PC-3 (cell line): ENCODE results near the gene SORL1. TPM values are rescaled to one million over a fixed set of nuclear protein-coding genes. Genes with fewer than 3 reads are reported as not detected.

ENCODE experiments used
- ATAC-seq: fragments of 200-7000 bp; cut with Tn5 transposase; 2 replicates; pipeline ENCODE4 v1.9.1; 2020; ENCODE audit warnings: mild to moderate bottlenecking, moderate library complexity
- Bru-seq: library from RNA; stranded (reverse); fragments of 400-500 nt; gene quantifications from one replicate; lab custom pipeline; 2021; lab: Mats Ljungman, UMichigan
- BruChase-seq, 2 experiments: library from RNA; stranded (reverse); fragments of 400-500 nt; gene quantifications; one replicate each; lab custom pipeline; 2021; lab: Mats Ljungman, UMichigan
- BruUV-seq: library from RNA; stranded (reverse); fragments of 400-500 nt; replicated peaks from 2 replicates; lab custom pipeline; 2021; lab: Mats Ljungman, UMichigan
- CTCF ChIA-PET: fragments of 300-600 bp; sonication (Branson Sonifier 250); formaldehyde crosslinking; loops from one replicate; lab custom pipeline; 2022; ENCODE audit warnings: antibody characterized with exemption; lab: Charles Lee
- POLR2A ChIA-PET: fragments of 300-600 bp; sonication (Branson Sonifier 250); formaldehyde crosslinking; loops from one replicate; lab custom pipeline; 2022; ENCODE audit warnings: antibody characterized with exemption; ENCODE audit not compliant: unreplicated experiment; lab: Charles Lee
- DNase-seq: peaks from one replicate; pipeline ENCODE4 v3.0.0-alpha.2; 2015
- H2AFZ ChIP-seq: fragments of 300-600 bp; sonication (generic); 2 replicates; pipeline ENCODE4 v1.6.0; 2016; ENCODE audit warnings: antibody characterized with exemption, low read length
- H3F3A ChIP-seq: fragments of 300-600 bp; sonication (generic); one replicate; pipeline ENCODE4 v1.6.0; 2017; ENCODE audit warnings: antibody characterized with exemption, low read length, control low read depth, mild to moderate bottlenecking; ENCODE audit not compliant: unreplicated experiment
- H3K27ac ChIP-seq: fragments of 300-600 bp; sonication (generic); 2 replicates; pipeline ENCODE4 v1.5.1; 2016; ENCODE audit warnings: mild to moderate bottlenecking, low read length
- H3K27me3 ChIP-seq: fragments of 300-600 bp; sonication (generic); 2 replicates; pipeline ENCODE4 v1.6.1; 2016; ENCODE audit warnings: low read length, mixed read lengths
- H3K36me3 ChIP-seq: fragments of 300-600 bp; sonication (generic); 2 replicates; pipeline ENCODE4 v1.6.1; 2016; ENCODE audit warnings: low read depth, mixed run types, low read length, mixed read lengths
- H3K4me1 ChIP-seq: fragments of 300-600 bp; sonication (generic); 2 replicates; pipeline ENCODE4 v1.5.1; 2016; ENCODE audit warnings: low read length; ENCODE audit not compliant: insufficient read depth
- H3K4me2 ChIP-seq: fragments of 300-600 bp; sonication (generic); 2 replicates; pipeline ENCODE4 v1.6.0; 2016; ENCODE audit warnings: low read length
- H3K4me3 ChIP-seq: fragments of 300-600 bp; sonication (generic); 2 replicates; pipeline ENCODE4 v1.5.1; 2016; ENCODE audit warnings: mild to moderate bottlenecking, low read length, mixed read lengths
- H3K79me2 ChIP-seq: fragments of 300-600 bp; sonication (generic); 2 replicates; pipeline ENCODE4 v1.6.1; 2017; ENCODE audit warnings: low read length, mixed read lengths
- H3K9ac ChIP-seq: fragments of 300-600 bp; sonication (generic); 2 replicates; pipeline ENCODE4 v1.6.0; 2016; ENCODE audit warnings: mild to moderate bottlenecking, low read length
- H3K9me2 ChIP-seq: fragments of 300-600 bp; sonication (generic); replicated peaks from 2 replicates; pipeline ENCODE4 v1.6.1; 2016; ENCODE audit warnings: mixed run types, low read length, mixed read lengths
- H3K9me3 ChIP-seq: fragments of 300-600 bp; sonication (generic); 2 replicates; pipeline ENCODE4 v1.6.1; 2016; ENCODE audit warnings: low read length, mixed read lengths
- H4K20me1 ChIP-seq: fragments of 300-600 bp; sonication (generic); 2 replicates; pipeline ENCODE4 v1.6.1; 2016; ENCODE audit warnings: low read length, mixed read lengths
- EZH2 ChIP-seq: fragments of 300-600 bp; sonication (generic); IDR thresholded peaks from one replicate; pipeline ENCODE4 v1.6.1; 2017; ENCODE audit warnings: antibody characterized with exemption, mild to moderate bottlenecking, low read length; ENCODE audit not compliant: unreplicated experiment
- EZH2phosphoT487 ChIP-seq: fragments of 300-600 bp; sonication (generic); IDR thresholded peaks from 2 replicates; pipeline ENCODE4 v1.6.1; 2018; ENCODE audit warnings: mild to moderate bottlenecking, antibody characterized with exemption, low read length, borderline replicate concordance
- intact Hi-C: fragments of 100-400 bp; cut with micrococcal nuclease; formaldehyde crosslinking; loops from 2 replicates; pipeline ENCODE4 v1.9.0; 2023
- long read RNA-seq: library from polyadenylated mRNA; unstranded; transcript quantifications from one replicate; pipeline ENCODE4 v2.0.0, GENCODE V29; 2021; ENCODE audit not compliant: unreplicated experiment
- total RNA-seq: library from RNA; depleted of rRNA; stranded (reverse); fragments of >200 nt; gene quantifications from 2 replicates; pipeline ENCODE4 v1.2.3, GENCODE V29; 2014; rRNA removed
- TF ChIP-seq, protein P1 (sequence below): fragments of 300-600 bp; sonication (generic); conservative IDR thresholded peaks from 2 replicates; pipeline ENCODE4 v1.5.1; 2017; ENCODE audit warnings: antibody characterized with exemption, low read depth, mild to moderate bottlenecking, low read length

Gene SORL1, protein sequence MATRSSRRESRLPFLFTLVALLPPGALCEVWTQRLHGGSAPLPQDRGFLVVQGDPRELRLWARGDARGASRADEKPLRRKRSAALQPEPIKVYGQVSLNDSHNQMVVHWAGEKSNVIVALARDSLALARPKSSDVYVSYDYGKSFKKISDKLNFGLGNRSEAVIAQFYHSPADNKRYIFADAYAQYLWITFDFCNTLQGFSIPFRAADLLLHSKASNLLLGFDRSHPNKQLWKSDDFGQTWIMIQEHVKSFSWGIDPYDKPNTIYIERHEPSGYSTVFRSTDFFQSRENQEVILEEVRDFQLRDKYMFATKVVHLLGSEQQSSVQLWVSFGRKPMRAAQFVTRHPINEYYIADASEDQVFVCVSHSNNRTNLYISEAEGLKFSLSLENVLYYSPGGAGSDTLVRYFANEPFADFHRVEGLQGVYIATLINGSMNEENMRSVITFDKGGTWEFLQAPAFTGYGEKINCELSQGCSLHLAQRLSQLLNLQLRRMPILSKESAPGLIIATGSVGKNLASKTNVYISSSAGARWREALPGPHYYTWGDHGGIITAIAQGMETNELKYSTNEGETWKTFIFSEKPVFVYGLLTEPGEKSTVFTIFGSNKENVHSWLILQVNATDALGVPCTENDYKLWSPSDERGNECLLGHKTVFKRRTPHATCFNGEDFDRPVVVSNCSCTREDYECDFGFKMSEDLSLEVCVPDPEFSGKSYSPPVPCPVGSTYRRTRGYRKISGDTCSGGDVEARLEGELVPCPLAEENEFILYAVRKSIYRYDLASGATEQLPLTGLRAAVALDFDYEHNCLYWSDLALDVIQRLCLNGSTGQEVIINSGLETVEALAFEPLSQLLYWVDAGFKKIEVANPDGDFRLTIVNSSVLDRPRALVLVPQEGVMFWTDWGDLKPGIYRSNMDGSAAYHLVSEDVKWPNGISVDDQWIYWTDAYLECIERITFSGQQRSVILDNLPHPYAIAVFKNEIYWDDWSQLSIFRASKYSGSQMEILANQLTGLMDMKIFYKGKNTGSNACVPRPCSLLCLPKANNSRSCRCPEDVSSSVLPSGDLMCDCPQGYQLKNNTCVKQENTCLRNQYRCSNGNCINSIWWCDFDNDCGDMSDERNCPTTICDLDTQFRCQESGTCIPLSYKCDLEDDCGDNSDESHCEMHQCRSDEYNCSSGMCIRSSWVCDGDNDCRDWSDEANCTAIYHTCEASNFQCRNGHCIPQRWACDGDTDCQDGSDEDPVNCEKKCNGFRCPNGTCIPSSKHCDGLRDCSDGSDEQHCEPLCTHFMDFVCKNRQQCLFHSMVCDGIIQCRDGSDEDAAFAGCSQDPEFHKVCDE (N-terminal part only)
- total RNA-seq (53.7 and 74.5 TPM in 2 replicates), Bru-seq, nascent RNA (percentile 81 among the genes with signal in this experiment), BruChase-seq, experiment 1, labeled RNA remaining after a 6-hour chase (percentile 72 among the genes with signal in this experiment), BruChase-seq, experiment 2, labeled RNA remaining after a 2-hour chase (percentile 78 among the genes with signal in this experiment)
- long read RNA-seq, full-length matches to known transcripts, result 23 of 126 reads
- long read RNA-seq, partial matches to known transcripts, result 43 of 126 reads
- long read RNA-seq, other reads (novel, unspliced or antisense), result 60 of 126 reads

DNA sequence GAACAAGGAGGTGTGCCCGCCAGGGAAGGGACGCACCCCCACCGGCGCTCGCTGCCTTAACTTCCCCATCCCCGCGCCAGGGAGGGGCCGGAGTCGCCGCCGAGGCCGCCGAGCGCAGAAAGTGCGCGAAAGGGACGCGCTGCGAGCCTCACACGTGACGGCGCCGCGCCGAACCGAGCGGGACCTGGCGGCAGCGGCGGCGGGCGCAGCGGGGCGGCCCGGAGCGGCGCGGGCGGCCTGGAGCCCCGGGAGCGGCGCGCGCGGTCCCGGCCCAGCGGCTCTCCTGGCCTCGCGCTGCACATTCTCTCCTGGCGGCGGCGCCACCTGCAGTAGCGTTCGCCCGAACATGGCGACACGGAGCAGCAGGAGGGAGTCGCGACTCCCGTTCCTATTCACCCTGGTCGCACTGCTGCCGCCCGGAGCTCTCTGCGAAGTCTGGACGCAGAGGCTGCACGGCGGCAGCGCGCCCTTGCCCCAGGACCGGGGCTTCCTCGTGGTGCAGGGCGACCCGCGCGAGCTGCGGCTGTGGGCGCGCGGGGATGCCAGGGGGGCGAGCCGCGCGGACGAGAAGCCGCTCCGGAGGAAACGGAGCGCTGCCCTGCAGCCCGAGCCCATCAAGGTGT, at the start of gene SORL1:
Gene SORL1, plus strand, starts transcription at position 329 of the 623 bp plus-strand sequence. Its CDS starts 18 bp downstream, at position 347.
- no peaks in the 10 kb centered on the region for H3K9me2 ChIP-seq
- H3K79me2 ChIP-seq, result peaks cover 47% of the 10 kb centered on the region
- intact Hi-C loops, result loop anchor here (1.0 to 2.0 kb wide), 5 partner anchors 14 to 139 kb away; no protein-coding TSS in a partner anchor
- TF ChIP-seq EZH2 (no peak), EZH2phosphoT487 (no peak)
- TF ChIP-seq, protein P1, sequence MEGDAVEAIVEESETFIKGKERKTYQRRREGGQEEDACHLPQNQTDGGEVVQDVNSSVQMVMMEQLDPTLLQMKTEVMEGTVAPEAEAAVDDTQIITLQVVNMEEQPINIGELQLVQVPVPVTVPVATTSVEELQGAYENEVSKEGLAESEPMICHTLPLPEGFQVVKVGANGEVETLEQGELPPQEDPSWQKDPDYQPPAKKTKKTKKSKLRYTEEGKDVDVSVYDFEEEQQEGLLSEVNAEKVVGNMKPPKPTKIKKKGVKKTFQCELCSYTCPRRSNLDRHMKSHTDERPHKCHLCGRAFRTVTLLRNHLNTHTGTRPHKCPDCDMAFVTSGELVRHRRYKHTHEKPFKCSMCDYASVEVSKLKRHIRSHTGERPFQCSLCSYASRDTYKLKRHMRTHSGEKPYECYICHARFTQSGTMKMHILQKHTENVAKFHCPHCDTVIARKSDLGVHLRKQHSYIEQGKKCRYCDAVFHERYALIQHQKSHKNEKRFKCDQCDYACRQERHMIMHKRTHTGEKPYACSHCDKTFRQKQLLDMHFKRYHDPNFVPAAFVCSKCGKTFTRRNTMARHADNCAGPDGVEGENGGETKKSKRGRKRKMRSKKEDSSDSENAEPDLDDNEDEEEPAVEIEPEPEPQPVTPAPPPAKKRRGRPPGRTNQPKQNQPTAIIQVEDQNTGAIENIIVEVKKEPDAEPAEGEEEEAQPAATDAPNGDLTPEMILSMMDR, result peak; percentile 68
- H3K4me1 ChIP-seq, result peaks cover 39% of the 10 kb centered on the region
- ChIA-PET CTCF (interaction anchor here (0.7 to 1.0 kb wide), 4 partner anchors 14 to 94 kb away, joined by 3 to 4 read pairs (median 4); no protein-coding TSS in a partner anchor), POLR2A (no interaction called here)
- no peaks in the 10 kb centered on the region for H3F3A ChIP-seq
- H3K4me2 ChIP-seq, result peak within 1 kb of the TSS; percentile 93
- H4K20me1 ChIP-seq, result no peaks in the 10 kb centered on the region
- DNase-seq (peak; percentile 90), ATAC-seq (peak; percentile 82)
- H3K27me3 ChIP-seq, result no peaks in the 10 kb centered on the region
- no peaks in the 10 kb centered on the region for H3K36me3 ChIP-seq
- peak within 1 kb of the TSS; percentile 65 for H3K27ac ChIP-seq
- H2AFZ ChIP-seq, result peak within 1 kb of the TSS; percentile 94
- peak within 1 kb of the TSS; percentile 89 for H3K4me3 ChIP-seq
- no TSS peak for BruUV-seq
- H3K9ac ChIP-seq, result peak within 1 kb of the TSS; percentile 70
- H3K9me3 ChIP-seq, result no peaks in the 10 kb centered on the region

- Histone ChIP-seq H3K4me1 (no peaks in the 10 kb centered on the region), H3K4me3 (no peak overlapping the region), H3K9me3 (peaks cover 7% of the 10 kb centered on the region), H2AFZ (no peak overlapping the region), H3K9ac (no peak overlapping the region), H3K9me2 (no peaks in the 10 kb centered on the region), H3K79me2 (no peaks in the 10 kb centered on the region), H4K20me1 (no peaks in the 10 kb centered on the region), H3F3A (no peaks in the 10 kb centered on the region), H3K27me3 (no peaks in the 10 kb centered on the region), H3K36me3 (no peaks in the 10 kb centered on the region), H3K27ac (no peak overlapping the region), H3K4me2 (no peak overlapping the region)
- CTCF ChIA-PET, result interaction anchor here (0.7 kb wide), 1 partner anchor 566 kb away, joined by 8 read pairs; no protein-coding TSS in a partner anchor
- intact Hi-C loops, result no loop called here
- no peak for ATAC-seq
- DNase-seq, result no peak
- POLR2A ChIA-PET, result interaction anchor here (0.6 kb wide), 1 partner anchor 22 kb away, joined by 19 read pairs; no protein-coding TSS in a partner anchor
- no TSS peak for BruUV-seq
- no peak for TF ChIP-seq EZH2
- no peak for TF ChIP-seq EZH2phosphoT487
- TF ChIP-seq, protein P1, result no peak
Observed at GRCh38 chr11:121405646-121406045, 46.5 kb upstream of the SORL1 start.
